Cardiac fibroblast (primary cell): ENCODE results near the gene EXOSC6.
"Not testable (repeated sequence)": the region's sequence is repeated elsewhere in the genome, so short reads cannot be mapped to it uniquely, and the experiment has no call there.

Experiments
- DNase-seq, 2 donors: peaks; one replicate each; pipeline versions ENCODE4 v3.0.0 to v3.0.0-alpha.2; 2010; ENCODE audit warnings: low read depth in 2 of 2
- H3K4me3 ChIP-seq, 2 donors: replicated peaks in 1 of 2; 1 replicate in 1 of 2; 2 replicates in 1 of 2; pipeline ENCODE4 v1.5.1; 2011; ENCODE audit warnings: low read depth in 2 of 2, low read length in 2 of 2, mild to moderate bottlenecking in 2 of 2, moderate library complexity in 1 of 2
- CTCF ChIP-seq: IDR thresholded peaks from one replicate; pipeline ENCODE4 v1.5.1; 2011; ENCODE audit warnings: low read depth, mild to moderate bottlenecking, low read length, inconsistent platforms

EXOSC6 gene

GRCh38 chr16:70290949-70291519, 39.3 kb upstream of the EXOSC6 start:
- H3K4me3 ChIP-seq = no peak overlapping the region
- TF ChIP-seq CTCF = no peak
- no peak for DNase-seq

GRCh38 chr16:70289229-70290094, 37.7 kb upstream of the EXOSC6 start, which contains the start of gene AARS1:
Gene AARS1, minus strand, starts transcription at chr16:70289506. Its CDS starts 6,743 bp downstream, at chr16:70282763.
- DNase-seq = peak; percentile 100
- peak within 1 kb of the TSS; percentile 82 to 87 for H3K4me3 ChIP-seq
- TF ChIP-seq CTCF = no peak

- DNase-seq = not testable (repeated sequence)
- peak overlapping the region in 1 of 2 donors; percentile 87 for H3K4me3 ChIP-seq
These were observed 35.7 kb upstream of the EXOSC6 start for GRCh38 chr16:70287304-70287971.

- no peak overlapping the region for H3K4me3 ChIP-seq
- DNase-seq = no peak
- TF ChIP-seq CTCF = no peak
These were observed 24.7 kb upstream of the EXOSC6 start for GRCh38 chr16:70276392-70276791.

GRCh38 chr16:70271696-70272095, 20.0 kb upstream of the EXOSC6 start:
- no peak for DNase-seq
- no peak for TF ChIP-seq CTCF
- H3K4me3 ChIP-seq = no peak overlapping the region

GRCh38 chr16:70270176-70270575, 18.4 kb upstream of the EXOSC6 start:
- no peak overlapping the region for H3K4me3 ChIP-seq
- no peak for DNase-seq
- TF ChIP-seq CTCF = no peak

GRCh38 chr16:70269471-70269870, 17.7 kb upstream of the EXOSC6 start:
- H3K4me3 ChIP-seq = no peak overlapping the region
- TF ChIP-seq CTCF = no peak
- DNase-seq = no peak

GRCh38 chr16:70267922-70268321, 16.2 kb upstream of the EXOSC6 start:
- H3K4me3 ChIP-seq, DNase-seq: not testable (repeated sequence)
